Endodermal cell (in vitro differentiated cells): ENCODE data around the gene C18orf63. TPM values are rescaled to one million over a fixed set of nuclear protein-coding genes. Genes with fewer than 3 reads are reported as not detected.

Experiments used
- DNase-seq: peaks from one replicate; pipeline ENCODE4 v3.0.0-alpha.2; 2017
- H3K27ac ChIP-seq: 2 replicates; pipeline ENCODE4 v1.5.1; 2013; ENCODE audit warnings: mild to moderate bottlenecking, low read depth, low read length, moderate library complexity
- H3K27me3 ChIP-seq: 2 replicates; pipeline ENCODE4 v1.6.1; 2013; ENCODE audit warnings: mild to moderate bottlenecking, low read length, moderate library complexity; ENCODE audit not compliant: insufficient read depth, control insufficient read depth, poor library complexity, severe bottlenecking
- H3K36me3 ChIP-seq: 2 replicates; pipeline ENCODE4 v1.7.0; 2013; ENCODE audit warnings: mild to moderate bottlenecking, low read length, moderate library complexity; ENCODE audit not compliant: control insufficient read depth, insufficient read depth
- H3K4me1 ChIP-seq: one replicate; pipeline ENCODE4 v1.7.0; 2013; ENCODE audit warnings: low read length; ENCODE audit not compliant: control insufficient read depth, insufficient read depth
- H3K4me3 ChIP-seq: 2 replicates; pipeline ENCODE4 v1.5.1; 2013; ENCODE audit warnings: mild to moderate bottlenecking, low read length, moderate library complexity
- H3K9ac ChIP-seq: 2 replicates; pipeline ENCODE4 v1.6.1; 2013; ENCODE audit warnings: mild to moderate bottlenecking, low read length, moderate library complexity; ENCODE audit not compliant: poor library complexity, severe bottlenecking; ENCODE audit errors: extremely low read depth
- H3K9me3 ChIP-seq: 2 replicates; pipeline ENCODE4 v1.6.1; 2013; ENCODE audit warnings: mild to moderate bottlenecking, low read length, moderate library complexity; ENCODE audit not compliant: control insufficient read depth
- H3K27ac Mint-ChIP-seq: 2 replicates; pipeline ENCODE4 v1.8.0; 2020; ENCODE audit warnings: mixed read lengths
- H3K27me3 Mint-ChIP-seq: 2 replicates; pipeline ENCODE4 v1.8.0; 2021; ENCODE audit warnings: mild to moderate bottlenecking, mixed read lengths; ENCODE audit not compliant: insufficient read depth
- H3K36me3 Mint-ChIP-seq: 2 replicates; pipeline ENCODE4 v1.8.0; 2020; ENCODE audit warnings: low read depth, mixed read lengths
- H3K4me1 Mint-ChIP-seq: 2 replicates; pipeline ENCODE4 v1.8.0; 2020; ENCODE audit warnings: mixed read lengths
- H3K4me3 Mint-ChIP-seq: 2 replicates; pipeline ENCODE4 v1.8.0; 2020; ENCODE audit warnings: mild to moderate bottlenecking, moderate library complexity, mixed read lengths
- H3K9me3 Mint-ChIP-seq: 2 replicates; pipeline ENCODE4 v1.8.0; 2020; ENCODE audit warnings: mild to moderate bottlenecking, mixed read lengths
- WGBS, 2 experiments: methylation state at CpG; one replicate each; pipeline versions ENCODE4 v1.1.5 to v1.1.7; 2013; ENCODE audit warnings: missing lambda C conversion rate in 2 of 2, mixed read lengths in 1 of 2; ENCODE audit not compliant: insufficient coverage in 1 of 2, insufficient read length in 1 of 2; 5-methylcytosine and 5-hydroxymethylcytosine counted together
- total RNA-seq, 2 donors: library from RNA; stranded (reverse); fragmentation: NEBNext Ultra II Directional in 1 of 2; extraction: Animal tissue kit (Norgen Biotek cat#: 25700) in 1 of 2; gene quantifications; 2 replicates in 1 of 2; 3 replicates in 1 of 2; pipeline ENCODE4 v1.2.1, GENCODE V29; 2021
- TF ChIP-seq, protein P1 (sequence below): fragments of 200-600 bp; sonication (generic); conservative IDR thresholded peaks from 2 replicates; pipeline ENCODE4 v1.5.0; 2021; ENCODE audit warnings: antibody characterized with exemption, mild to moderate bottlenecking

The C18orf63 gene
- total RNA-seq, 2 donors from 2014 or later, result not detected

DNA sequence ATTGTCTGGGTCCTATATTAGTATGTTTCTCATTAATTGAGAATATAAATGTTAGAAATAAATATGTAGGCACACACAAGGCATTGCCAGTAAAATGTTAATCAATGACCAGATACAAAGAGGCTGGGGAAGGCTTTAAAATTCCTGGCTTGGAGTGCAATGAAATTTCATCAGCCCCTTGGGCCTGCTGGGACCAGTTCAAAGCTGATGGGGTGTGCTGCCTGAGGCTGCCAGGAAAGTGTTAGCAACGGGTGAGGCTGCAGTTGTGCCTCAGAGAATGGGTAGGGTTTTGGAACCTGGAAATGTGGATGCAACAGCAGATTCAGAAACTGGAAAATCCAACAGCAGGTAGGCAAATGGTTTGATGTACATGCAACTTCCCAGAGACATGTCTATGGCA lies 72.6 kb downstream of the C18orf63 start:
- Histone ChIP-seq H3K27ac (no peak overlapping the region), H3K4me3 (no peak overlapping the region), H3K9ac (no peak overlapping the region), H3K9me3 (no peaks in the 10 kb centered on the region), H3K4me1 (peaks cover 11% of the 10 kb centered on the region), H3K36me3 (no peaks in the 10 kb centered on the region), H3K27me3 (no peaks in the 10 kb centered on the region)
- TF ChIP-seq, protein P1, sequence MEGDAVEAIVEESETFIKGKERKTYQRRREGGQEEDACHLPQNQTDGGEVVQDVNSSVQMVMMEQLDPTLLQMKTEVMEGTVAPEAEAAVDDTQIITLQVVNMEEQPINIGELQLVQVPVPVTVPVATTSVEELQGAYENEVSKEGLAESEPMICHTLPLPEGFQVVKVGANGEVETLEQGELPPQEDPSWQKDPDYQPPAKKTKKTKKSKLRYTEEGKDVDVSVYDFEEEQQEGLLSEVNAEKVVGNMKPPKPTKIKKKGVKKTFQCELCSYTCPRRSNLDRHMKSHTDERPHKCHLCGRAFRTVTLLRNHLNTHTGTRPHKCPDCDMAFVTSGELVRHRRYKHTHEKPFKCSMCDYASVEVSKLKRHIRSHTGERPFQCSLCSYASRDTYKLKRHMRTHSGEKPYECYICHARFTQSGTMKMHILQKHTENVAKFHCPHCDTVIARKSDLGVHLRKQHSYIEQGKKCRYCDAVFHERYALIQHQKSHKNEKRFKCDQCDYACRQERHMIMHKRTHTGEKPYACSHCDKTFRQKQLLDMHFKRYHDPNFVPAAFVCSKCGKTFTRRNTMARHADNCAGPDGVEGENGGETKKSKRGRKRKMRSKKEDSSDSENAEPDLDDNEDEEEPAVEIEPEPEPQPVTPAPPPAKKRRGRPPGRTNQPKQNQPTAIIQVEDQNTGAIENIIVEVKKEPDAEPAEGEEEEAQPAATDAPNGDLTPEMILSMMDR, result no peak
- no peak overlapping the region for H3K27ac Mint-ChIP-seq
- H3K4me1 Mint-ChIP-seq, result peaks cover 30% of the 10 kb centered on the region
- H3K4me3 Mint-ChIP-seq, result no peak overlapping the region
- H3K27me3 Mint-ChIP-seq, result no peaks in the 10 kb centered on the region
- no peak for DNase-seq
- H3K36me3 Mint-ChIP-seq, result peaks cover 2% of the 10 kb centered on the region
- peaks cover 5% of the 10 kb centered on the region for H3K9me3 Mint-ChIP-seq
- 44% methylated on average over 1 of the region's 1 CpG; no CpG with 5 or more reads in 1 of the 2 experiments for WGBS, 2 experiments

DNA sequence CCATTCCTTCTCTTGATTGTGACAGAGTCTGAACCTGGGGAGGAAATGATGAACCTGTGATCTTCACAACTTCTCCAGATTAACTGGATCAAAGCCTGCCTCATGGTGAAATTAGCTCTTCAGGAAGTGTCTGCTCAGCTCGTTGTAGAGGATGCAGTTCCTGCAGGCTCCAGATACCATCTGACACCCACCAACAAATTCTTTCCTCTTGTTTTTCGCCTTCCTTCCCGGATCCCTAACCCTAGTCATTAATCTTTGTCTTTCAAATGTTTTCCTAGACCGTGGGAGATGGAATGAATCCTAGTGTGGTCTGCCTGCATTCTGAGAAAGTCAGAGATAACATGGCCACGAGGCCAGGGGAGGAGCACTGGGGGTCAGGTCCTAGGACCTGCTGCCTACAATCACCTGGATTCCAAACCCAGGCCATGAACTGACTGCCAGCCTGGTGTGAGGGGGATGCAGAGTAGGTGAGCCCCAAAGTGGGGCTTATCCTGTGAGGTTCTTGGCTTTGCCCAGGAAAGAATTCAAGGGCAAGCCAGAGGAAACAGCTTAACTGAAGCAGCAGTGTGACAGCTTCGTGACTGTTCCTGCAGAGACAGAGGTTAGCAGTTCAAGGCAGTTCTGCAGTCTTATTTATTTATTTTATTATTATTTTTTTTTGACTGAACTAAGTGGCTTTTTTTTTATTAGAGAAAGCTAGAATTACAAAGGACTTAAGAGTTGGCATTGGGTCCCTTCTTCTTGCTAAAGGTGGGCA lies 73.7 kb downstream of the C18orf63 start:
- Mint-ChIP-seq H3K27me3 (no peaks in the 10 kb centered on the region), H3K4me3 (no peak overlapping the region), H3K4me1 (peaks cover 31% of the 10 kb centered on the region), H3K36me3 (no peaks in the 10 kb centered on the region), H3K27ac (no peak overlapping the region), H3K9me3 (no peaks in the 10 kb centered on the region)
- Histone ChIP-seq H3K27ac (no peak overlapping the region), H3K27me3 (no peaks in the 10 kb centered on the region), H3K9ac (no peak overlapping the region), H3K4me1 (peaks cover 6% of the 10 kb centered on the region), H3K9me3 (no peaks in the 10 kb centered on the region), H3K4me3 (no peak overlapping the region), H3K36me3 (no peaks in the 10 kb centered on the region)
- DNase-seq, result no peak
- TF ChIP-seq, protein P1, result no peak
- WGBS, 2 experiments, result 59 to 80% methylated on average over 1 to 6 of the region's 6 CpGs

DNA sequence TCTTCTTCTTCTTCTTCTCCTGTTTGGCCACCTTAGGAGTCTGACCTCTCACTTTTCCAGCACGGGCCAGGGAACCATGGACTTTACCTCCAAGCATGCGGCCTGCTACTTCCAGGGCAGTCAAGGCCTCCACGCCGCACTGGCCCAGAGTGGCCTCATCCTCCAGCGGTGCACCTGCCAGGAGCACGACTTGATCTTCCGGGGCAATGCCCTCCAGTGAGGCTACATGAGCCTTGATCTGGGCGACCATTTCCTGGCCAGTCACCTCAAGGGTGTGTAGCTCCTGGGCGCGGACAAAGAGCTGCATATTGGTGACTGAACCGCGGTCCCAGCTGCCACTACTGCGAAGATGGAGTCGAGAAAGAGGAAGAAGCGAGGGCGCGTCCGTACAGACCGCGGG lies 74.4 kb downstream of the C18orf63 start:
- peaks cover 32% of the 10 kb centered on the region for H3K4me1 Mint-ChIP-seq
- no peaks in the 10 kb centered on the region for H3K36me3 Mint-ChIP-seq
- no peak overlapping the region for H3K9ac ChIP-seq
- H3K4me3 Mint-ChIP-seq, result no peak overlapping the region
- H3K27ac ChIP-seq, result no peak overlapping the region
- H3K9me3 Mint-ChIP-seq, result no peaks in the 10 kb centered on the region
- H3K27ac Mint-ChIP-seq, result no peak overlapping the region
- no peaks in the 10 kb centered on the region for H3K27me3 ChIP-seq
- no peaks in the 10 kb centered on the region for H3K9me3 ChIP-seq
- 84 to 94% methylated on average over 6 to 16 of the region's 20 CpGs for WGBS, 2 experiments
- H3K36me3 ChIP-seq, result no peaks in the 10 kb centered on the region
- H3K4me1 ChIP-seq, result peaks cover 6% of the 10 kb centered on the region
- H3K4me3 ChIP-seq, result no peak overlapping the region
- TF ChIP-seq, protein P1, result no peak
- H3K27me3 Mint-ChIP-seq, result no peaks in the 10 kb centered on the region
- DNase-seq, result no peak
